Upper lobe of right lung (tissue), 1 donor: Measurements from ENCODE around the gene ISLR2. TPM values are rescaled to one million over a fixed set of nuclear protein-coding genes. Genes with fewer than 3 reads are reported as not detected.
"Not testable (repeated sequence)": the region's sequence is repeated elsewhere in the genome, so short reads cannot be mapped to it uniquely, and the experiment has no call there.

ENCODE experiments used
- ATAC-seq: fragments of 200-7000 bp; cut with Tn5 transposase; one replicate; pipeline ENCODE4 v1.9.1; 2020; ENCODE audit warnings: mild to moderate bottlenecking, moderate library complexity
- DNase-seq: peaks from one replicate; pipeline ENCODE4 v3.0.0-alpha.2; 2020
- H3K27ac ChIP-seq: fragments of 200-600 bp; one replicate; pipeline ENCODE4 v1.8.0; 2022
- H3K27me3 ChIP-seq: fragments of 200-600 bp; one replicate; pipeline ENCODE4 v1.8.0; 2022; ENCODE audit warnings: mild to moderate bottlenecking
- H3K36me3 ChIP-seq: fragments of 200-600 bp; one replicate; pipeline ENCODE4 v1.8.0; 2022
- H3K4me1 ChIP-seq: fragments of 200-600 bp; one replicate; pipeline ENCODE4 v1.8.0; 2022
- H3K4me3 ChIP-seq: fragments of 200-600 bp; one replicate; pipeline ENCODE4 v1.8.0; 2022; ENCODE audit warnings: mild to moderate bottlenecking
- H3K9me3 ChIP-seq: fragments of 200-600 bp; one replicate; pipeline ENCODE4 v1.8.0; 2022
- CTCF ChIP-seq: fragments of 200-600 bp; IDR thresholded peaks from one replicate; pipeline ENCODE4 v1.8.0; 2022; ENCODE audit warnings: antibody characterized with exemption
- intact Hi-C: fragments of 100-400 bp; cut with DNase I; formaldehyde crosslinking; loops from one replicate; pipeline ENCODE4 v1.11.0; 2022
- long read RNA-seq: library from polyadenylated mRNA; unstranded; transcript quantifications from one replicate; pipeline ENCODE4 v2.0.0, GENCODE V29; 2021
- total RNA-seq: library from RNA; stranded (reverse); fragmentation: NEBNext Ultra II Directional; extraction: Animal tissue kit (Norgen Biotek cat#: 25700); gene quantifications from one replicate; pipeline ENCODE4 v1.2.1, GENCODE V29; 2021
- donor health status: DM: no; HTN: yes; CAD: no; lungs with severe emphysema.

Gene ISLR2
- 4.0 TPM for total RNA-seq
- long read RNA-seq, result 0 reads

GRCh38 chr15:74130155-74130848 is at the start of gene ISLR2:
Gene ISLR2, plus strand, starts transcription at chr15:74130586. Its CDS starts 2,169 bp downstream, at chr15:74132755.
- H3K4me1 ChIP-seq, result peaks cover 15% of the 10 kb centered on the region
- DNase-seq, result no peak
- no peak within 1 kb of the TSS for H3K4me3 ChIP-seq
- no peak for ATAC-seq
- no peaks in the 10 kb centered on the region for H3K36me3 ChIP-seq
- H3K27me3 ChIP-seq, result peaks cover 91% of the 10 kb centered on the region
- no peaks in the 10 kb centered on the region for H3K9me3 ChIP-seq
- TF ChIP-seq CTCF, result no peak
- intact Hi-C loops, result no loop called here
- H3K27ac ChIP-seq, result no peak within 1 kb of the TSS

GRCh38 chr15:74082450-74082849 is 47.9 kb upstream of the ISLR2 start, which contains the start of gene GOLGA6A:
Gene GOLGA6A, minus strand, starts transcription at chr15:74082550. Its CDS starts 41 bp downstream, at chr15:74082509.
- H3K27me3 ChIP-seq, H3K27ac ChIP-seq, ATAC-seq, H3K4me1 ChIP-seq, H3K4me3 ChIP-seq, intact Hi-C loops, H3K9me3 ChIP-seq, DNase-seq, H3K36me3 ChIP-seq: not testable (repeated sequence)

- H3K27me3 ChIP-seq, DNase-seq, H3K4me3 ChIP-seq, H3K27ac ChIP-seq, intact Hi-C loops, H3K9me3 ChIP-seq, H3K36me3 ChIP-seq, ATAC-seq, H3K4me1 ChIP-seq: not testable (repeated sequence)
These were observed 35.8 kb upstream of the ISLR2 start for GRCh38 chr15:74094567-74094966.

GRCh38 chr15:74095610-74096009 is 34.8 kb upstream of the ISLR2 start:
- intact Hi-C loops, H3K27me3 ChIP-seq, H3K27ac ChIP-seq, H3K9me3 ChIP-seq, H3K4me3 ChIP-seq, H3K4me1 ChIP-seq, DNase-seq, ATAC-seq, H3K36me3 ChIP-seq: not testable (repeated sequence)

- H3K4me1 ChIP-seq, intact Hi-C loops, H3K27ac ChIP-seq, H3K9me3 ChIP-seq, H3K36me3 ChIP-seq, ATAC-seq, H3K27me3 ChIP-seq, H3K4me3 ChIP-seq, DNase-seq: not testable (repeated sequence)
These were observed 33.5 kb upstream of the ISLR2 start for GRCh38 chr15:74096753-74097474.

- H3K9me3 ChIP-seq, H3K27me3 ChIP-seq, H3K36me3 ChIP-seq, intact Hi-C loops, H3K4me1 ChIP-seq: not testable (repeated sequence)
- DNase-seq (peak; percentile 94), ATAC-seq (peak; percentile 95)
- Histone ChIP-seq H3K4me3 (peak overlapping the region; percentile 56), H3K27ac (peak overlapping the region; percentile 66)
These were observed 30.2 kb upstream of the ISLR2 start for GRCh38 chr15:74099963-74100733.

- Histone ChIP-seq H3K4me1 (no peaks in the 10 kb centered on the region), H3K9me3 (no peaks in the 10 kb centered on the region), H3K36me3 (no peaks in the 10 kb centered on the region), H3K27me3 (no peaks in the 10 kb centered on the region), H3K27ac (no peak overlapping the region), H3K4me3 (no peak overlapping the region)
- no peak for TF ChIP-seq CTCF
- peak; percentile 49 for DNase-seq
- intact Hi-C loops, result no loop called here
- no peak for ATAC-seq
These were observed 22.3 kb upstream of the ISLR2 start for GRCh38 chr15:74108111-74108510.

GRCh38 chr15:74108611-74109010 is 21.8 kb upstream of the ISLR2 start:
- intact Hi-C loops, H3K4me3 ChIP-seq, ATAC-seq, DNase-seq, H3K36me3 ChIP-seq, H3K27me3 ChIP-seq, H3K4me1 ChIP-seq, H3K9me3 ChIP-seq, H3K27ac ChIP-seq: not testable (repeated sequence)
